Stomach (tissue), 9 donors: Measurements from ENCODE around the gene GEMIN7. TPM values are rescaled to one million over a fixed set of nuclear protein-coding genes. Genes with fewer than 3 reads are reported as not detected.

ENCODE experiments used
- DNase-seq, 2 donors: peaks; one replicate each; pipeline versions ENCODE4 v3.0.0 to v3.0.0-alpha.2; 2013 to 2019
- H3K27ac ChIP-seq, 5 donors: fragments of 200-600 bp in 4 of 5; sonication (generic) in 4 of 5; one replicate each; pipeline ENCODE4 v1.5.1; 2013 to 2019; ENCODE audit warnings: mild to moderate bottlenecking in 1 of 5, moderate library complexity in 1 of 5
- H3K27me3 ChIP-seq, 3 donors: fragments of 200-600 bp; sonication (generic); one replicate each; pipeline ENCODE4 v1.5.1; 2017 to 2019; ENCODE audit warnings: mixed run types in 1 of 3
- H3K36me3 ChIP-seq, 4 donors: fragments of 200-600 bp; sonication (generic); 1 replicate in 3 of 4; 2 replicates in 1 of 4; pipeline ENCODE4 v1.5.1; 2016 to 2019
- H3K4me1 ChIP-seq, 4 donors: fragments of 200-600 bp; sonication (generic); one replicate each; pipeline ENCODE4 v1.5.1; 2016 to 2019
- H3K4me3 ChIP-seq, 4 donors: fragments of 200-600 bp; sonication (generic) in 3 of 4; one replicate each; pipeline ENCODE4 v1.5.1; 2016 to 2019; ENCODE audit warnings: mild to moderate bottlenecking in 1 of 4
- H3K9me3 ChIP-seq, 4 donors: fragments of 200-600 bp; sonication (generic); one replicate each; pipeline ENCODE4 v1.5.1; 2016 to 2019
- EP300 ChIP-seq: sonication (generic); formaldehyde crosslinking; IDR thresholded peaks from one replicate; pipeline ENCODE4 v1.6.1; 2017; ENCODE audit warnings: antibody characterized with exemption
- POLR2A ChIP-seq, 4 donors: fragments of 450-650 bp; IDR thresholded peaks; one replicate each; pipeline ENCODE4 v1.6.1; 2016; ENCODE audit warnings: antibody characterized with exemption in 4 of 4, control low read depth in 2 of 4, mild to moderate bottlenecking in 1 of 4, moderate library complexity in 1 of 4
- POLR2AphosphoS5 ChIP-seq, 3 donors: sonication (generic); formaldehyde crosslinking; IDR thresholded peaks; one replicate each; pipeline ENCODE4 v1.6.1; 2016; ENCODE audit warnings: antibody characterized with exemption in 3 of 3
- WGBS, 5 donors: extraction: QIAGEN DNeasy Blood & Tissue Kit in 3 of 5; methylation state at CpG; one replicate each; pipeline versions ENCODE4 v1.1.5 to v1.1.7; 2013 to 2018; 5-methylcytosine and 5-hydroxymethylcytosine counted together
- intact Hi-C: fragments of 100-400 bp; cut with DNase I; formaldehyde crosslinking; loops from one replicate; pipeline ENCODE4 v1.15.1; 2023; ENCODE audit warnings: low total_unique reads
- polyA plus RNA-seq, 3 donors: library from polyadenylated mRNA; stranded (reverse); fragments of 200-250 nt; gene quantifications; one replicate each; pipeline ENCODE4 v1.2.3, GENCODE V29; 2013
- total RNA-seq, 5 donors: library from RNA; depleted of rRNA; stranded (reverse); fragments of >200 nt; gene quantifications; one replicate each; pipeline versions ENCODE4 v1.1.0 to v1.2.3, GENCODE V29; 2014 to 2016
- TF ChIP-seq, protein P1 (sequence below), 7 experiments: fragments of 450-650 bp in 4 of 7; fragments of 200-600 bp in 3 of 7; sonication (generic) in 3 of 7; IDR thresholded peaks; one replicate each; pipeline ENCODE4 v1.5.1; 2016 to 2019; ENCODE audit warnings: antibody characterized with exemption in 7 of 7, control low read depth in 2 of 7, mild to moderate bottlenecking in 1 of 7
- donor health status: healthy with polysubstance abuse.
- donor health status: Bipolar disorder and iron deficiency.
- donor health status: healthy.

The GEMIN7 gene
- total and polyA plus RNA-seq, 8 donors, result 1.8 to 107 (median 25.3) TPM

DNA sequence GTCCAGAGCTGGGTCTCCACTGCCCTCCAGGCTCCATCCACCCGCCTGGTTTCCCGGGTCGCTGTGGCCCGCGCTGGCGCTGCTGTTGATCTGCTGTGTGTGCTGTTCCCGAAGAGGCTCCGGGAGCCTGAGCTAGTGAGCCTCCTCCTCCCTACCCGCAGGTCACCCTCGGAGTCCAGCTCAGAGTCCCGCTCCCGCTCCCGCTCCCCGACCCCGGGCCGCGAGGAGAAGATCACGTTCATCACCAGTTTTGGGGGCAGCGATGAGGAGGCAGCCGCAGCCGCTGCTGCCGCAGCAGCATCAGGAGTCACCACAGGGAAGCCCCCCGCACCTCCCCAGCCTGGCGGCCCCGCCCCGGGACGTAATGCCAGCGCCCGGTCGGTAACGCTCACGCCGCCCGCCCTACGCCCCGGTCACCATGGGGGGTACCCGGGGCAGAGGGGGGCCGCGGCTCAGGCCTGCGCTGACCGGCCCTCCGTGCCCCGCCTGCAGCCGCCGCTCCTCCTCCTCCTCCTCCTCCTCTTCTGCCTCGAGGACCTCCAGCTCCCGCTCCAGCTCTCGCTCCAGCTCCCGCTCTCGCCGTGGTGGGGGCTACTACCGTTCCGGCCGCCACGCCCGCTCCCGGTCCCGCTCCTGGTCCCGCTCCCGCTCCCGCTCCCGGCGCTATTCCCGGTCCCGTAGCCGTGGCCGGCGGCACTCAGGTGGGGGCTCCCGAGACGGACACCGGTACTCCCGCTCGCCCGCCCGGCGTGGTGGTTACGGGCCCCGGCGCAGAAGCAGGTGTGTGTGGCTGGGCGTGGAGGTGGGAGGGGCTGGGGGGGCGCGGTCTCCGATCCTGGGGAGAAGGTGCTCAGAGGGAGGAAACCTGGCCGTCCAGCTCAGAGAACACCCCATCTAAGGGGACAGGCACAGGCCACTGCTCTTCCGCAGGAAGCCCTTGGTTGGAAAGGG is 14.9 kb upstream of the GEMIN7 start:
- TF ChIP-seq POLR2A (IDR thresholded peaks at IDR 0.05) (no peak), EP300 (no peak), POLR2AphosphoS5 (IDR thresholded peaks at IDR 0.05) (no peak)
- TF ChIP-seq, protein P1, sequence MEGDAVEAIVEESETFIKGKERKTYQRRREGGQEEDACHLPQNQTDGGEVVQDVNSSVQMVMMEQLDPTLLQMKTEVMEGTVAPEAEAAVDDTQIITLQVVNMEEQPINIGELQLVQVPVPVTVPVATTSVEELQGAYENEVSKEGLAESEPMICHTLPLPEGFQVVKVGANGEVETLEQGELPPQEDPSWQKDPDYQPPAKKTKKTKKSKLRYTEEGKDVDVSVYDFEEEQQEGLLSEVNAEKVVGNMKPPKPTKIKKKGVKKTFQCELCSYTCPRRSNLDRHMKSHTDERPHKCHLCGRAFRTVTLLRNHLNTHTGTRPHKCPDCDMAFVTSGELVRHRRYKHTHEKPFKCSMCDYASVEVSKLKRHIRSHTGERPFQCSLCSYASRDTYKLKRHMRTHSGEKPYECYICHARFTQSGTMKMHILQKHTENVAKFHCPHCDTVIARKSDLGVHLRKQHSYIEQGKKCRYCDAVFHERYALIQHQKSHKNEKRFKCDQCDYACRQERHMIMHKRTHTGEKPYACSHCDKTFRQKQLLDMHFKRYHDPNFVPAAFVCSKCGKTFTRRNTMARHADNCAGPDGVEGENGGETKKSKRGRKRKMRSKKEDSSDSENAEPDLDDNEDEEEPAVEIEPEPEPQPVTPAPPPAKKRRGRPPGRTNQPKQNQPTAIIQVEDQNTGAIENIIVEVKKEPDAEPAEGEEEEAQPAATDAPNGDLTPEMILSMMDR (IDR thresholded peaks at IDR 0.05), result no peak
- WGBS, 5 donors, result 94 to 96% (median 95%) methylated on average over 52 to 85 of the region's 85 CpGs
- H3K27ac ChIP-seq, result no peak overlapping the region
- peaks cover 0 to 17% (median 8%) of the 10 kb centered on the region in 4 donors for H3K4me1 ChIP-seq
- no peaks in the 10 kb centered on the region for H3K27me3 ChIP-seq
- no peaks in the 10 kb centered on the region for H3K9me3 ChIP-seq
- intact Hi-C loops, result no loop called here
- no peak overlapping the region for H3K4me3 ChIP-seq
- peaks cover 86 to 100% (median 99%) of the 10 kb centered on the region in 4 donors for H3K36me3 ChIP-seq
- no peak for DNase-seq

DNA sequence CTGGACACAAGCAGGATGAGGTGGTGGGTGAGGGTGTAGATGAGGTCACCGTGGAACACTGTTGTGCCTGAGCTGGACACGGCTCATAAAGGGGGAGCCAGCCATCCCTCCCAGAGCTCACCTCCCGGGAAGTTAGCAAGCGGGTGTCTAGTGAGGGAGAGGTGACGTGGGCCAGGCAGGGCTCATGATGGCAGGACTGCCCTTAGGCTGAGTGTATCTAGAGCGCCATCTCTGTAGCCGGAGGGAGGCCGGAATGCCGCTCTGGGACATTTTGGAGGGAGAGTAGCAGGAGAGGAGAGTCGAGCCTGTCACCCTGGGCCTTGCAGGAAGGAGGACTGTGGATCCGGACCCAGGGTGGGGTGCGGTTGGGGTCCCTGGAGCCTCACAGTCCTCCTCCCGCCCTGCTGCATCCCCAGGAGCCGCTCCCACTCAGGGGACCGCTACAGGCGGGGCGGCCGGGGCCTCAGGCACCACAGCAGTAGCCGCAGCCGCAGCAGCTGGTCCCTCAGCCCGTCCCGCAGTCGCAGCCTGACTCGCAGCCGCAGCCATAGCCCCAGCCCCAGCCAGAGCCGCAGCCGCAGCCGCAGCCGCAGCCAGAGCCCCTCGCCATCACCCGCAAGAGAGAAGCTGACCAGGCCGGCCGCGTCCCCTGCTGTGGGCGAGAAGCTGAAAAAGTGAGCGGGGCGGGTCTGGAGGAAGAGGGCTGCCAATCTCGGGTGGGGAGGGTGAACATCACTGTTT is 12.0 kb upstream of the GEMIN7 start:
- intact Hi-C loops, result no loop called here
- no peak for TF ChIP-seq POLR2A (IDR thresholded peaks at IDR 0.05)
- no peak for TF ChIP-seq EP300
- no peak for TF ChIP-seq POLR2AphosphoS5 (IDR thresholded peaks at IDR 0.05)
- TF ChIP-seq, protein P1 (IDR thresholded peaks at IDR 0.05), result no peak
- H3K27me3 ChIP-seq, result no peaks in the 10 kb centered on the region
- H3K4me3 ChIP-seq, result no peak overlapping the region
- H3K9me3 ChIP-seq, result no peaks in the 10 kb centered on the region
- H3K36me3 ChIP-seq, result peaks cover 85 to 100% (median 99%) of the 10 kb centered on the region in 4 donors
- H3K27ac ChIP-seq, result no peak overlapping the region
- DNase-seq, result no peak
- WGBS, 5 donors, result 88 to 93% (median 93%) methylated on average over 32 to 38 of the region's 38 CpGs
- H3K4me1 ChIP-seq, result peaks cover 8 to 36% (median 24%) of the 10 kb centered on the region in 4 donors

DNA sequence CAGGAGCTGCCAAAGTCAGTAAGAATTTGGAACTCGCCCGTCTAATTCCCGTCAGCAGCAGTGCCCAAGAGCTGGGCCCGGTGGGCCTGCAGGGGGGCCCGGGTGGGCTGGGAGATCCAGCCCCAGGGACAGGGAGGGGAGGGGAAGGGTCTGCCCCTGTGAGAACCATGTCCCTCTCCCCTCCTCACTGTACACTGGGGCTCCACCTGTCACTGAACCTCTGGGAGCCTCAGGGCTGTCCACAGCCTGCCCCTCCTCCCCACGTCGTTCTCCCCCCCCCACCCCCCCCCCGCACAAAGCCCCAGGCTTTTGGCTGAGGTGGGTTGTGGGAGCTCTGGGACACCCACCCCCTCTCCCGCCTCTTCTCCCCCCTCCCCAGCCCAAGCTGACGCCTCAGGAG is 11.0 kb upstream of the GEMIN7 start:
- intact Hi-C loops, result no loop called here
- no peaks in the 10 kb centered on the region for H3K27me3 ChIP-seq
- H3K27ac ChIP-seq, result no peak overlapping the region
- WGBS, 5 donors, result 71 to 88% (median 80%) methylated on average over 3 to 10 of the region's 10 CpGs
- peaks cover 77 to 97% (median 94%) of the 10 kb centered on the region in 4 donors for H3K36me3 ChIP-seq
- TF ChIP-seq, protein P1 (IDR thresholded peaks at IDR 0.05), result no peak
- TF ChIP-seq POLR2A (IDR thresholded peaks at IDR 0.05), result no peak
- no peak for TF ChIP-seq EP300
- TF ChIP-seq POLR2AphosphoS5 (IDR thresholded peaks at IDR 0.05), result no peak
- no peak overlapping the region for H3K4me3 ChIP-seq
- peaks cover 10 to 46% (median 32%) of the 10 kb centered on the region in 4 donors for H3K4me1 ChIP-seq
- no peaks in the 10 kb centered on the region for H3K9me3 ChIP-seq
- no peak for DNase-seq

DNA sequence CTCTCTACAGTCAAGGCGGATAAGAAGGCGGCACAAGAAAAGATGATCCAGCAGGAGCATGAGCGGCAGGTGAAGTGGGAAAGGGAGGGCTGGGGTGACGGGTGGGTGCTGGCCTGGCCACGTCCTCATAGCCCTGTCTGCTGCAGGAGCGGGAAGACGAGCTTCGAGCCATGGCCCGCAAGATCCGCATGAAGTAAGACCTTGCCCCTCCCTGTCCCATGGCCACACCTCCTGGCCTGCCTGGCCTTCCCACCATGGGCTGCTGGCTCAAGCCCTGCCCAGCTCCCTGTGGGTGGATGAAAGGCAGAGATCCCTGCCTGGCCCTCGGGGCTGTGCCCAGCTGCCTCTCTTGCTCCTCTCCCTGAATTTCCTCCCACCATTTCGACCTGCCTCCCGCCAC is 10.0 kb upstream of the GEMIN7 start:
- TF ChIP-seq EP300, result no peak
- peak in 1 of 3 donors; percentile 38 for TF ChIP-seq POLR2AphosphoS5 (IDR thresholded peaks at IDR 0.05)
- H3K9me3 ChIP-seq, result no peaks in the 10 kb centered on the region
- H3K27me3 ChIP-seq, result no peaks in the 10 kb centered on the region
- DNase-seq, result peak; percentile 74 to 82
- H3K27ac ChIP-seq, result peak overlapping the region in 3 of 5 donors; percentile 24 to 66 (median 47)
- H3K4me3 ChIP-seq, result no peak overlapping the region
- H3K4me1 ChIP-seq, result peaks cover 10 to 56% (median 34%) of the 10 kb centered on the region in 4 donors
- WGBS, 5 donors, result 38 to 72% (median 62%) methylated on average over 12 to 13 of the region's 13 CpGs
- peaks cover 70 to 87% (median 84%) of the 10 kb centered on the region in 4 donors for H3K36me3 ChIP-seq
- intact Hi-C loops, result no loop called here
